ENCODE results near the gene TFF1. TPM values are rescaled to one million over a fixed set of nuclear protein-coding genes. Genes with fewer than 3 reads are reported as not detected.

Gene TFF1
- total RNA-seq, 1 experiment from 2014 or later = not detected

GRCh38 chr21:42353623-42354022 is 12.7 kb downstream of the TFF1 start:
- H3K4me1 Mint-ChIP-seq (ENCODE audit: insufficient read depth, unreplicated experiment) = no peaks in the 10 kb centered on the region
- no TSS peak for BruUV-seq (replicated peaks)
- TF ChIP-seq CTCF (IDR thresholded peaks at IDR 0.05; ENCODE audit: unreplicated experiment) = no peak
- no peak for DNase-seq (ENCODE audit: unreplicated experiment)
- H3K36me3 Mint-ChIP-seq (ENCODE audit: insufficient read depth, unreplicated experiment) = peaks cover 6% of the 10 kb centered on the region
- H3K27ac Mint-ChIP-seq (ENCODE audit: low read depth, unreplicated experiment) = no peak overlapping the region
- intact Hi-C loops (cut with micrococcal nuclease) = no loop called here
- H3K4me3 Mint-ChIP-seq (ENCODE audit: unreplicated experiment) = no peak overlapping the region
- CTCF ChIA-PET = interaction anchor here (0.6 kb wide), 1 partner anchor 26 kb away, joined by 3 read pairs; no protein-coding TSS in a partner anchor
- POLR2A ChIA-PET = no interaction called here
- peaks cover 14% of the 10 kb centered on the region for H3K9me3 Mint-ChIP-seq (ENCODE audit: unreplicated experiment)
- H3K27me3 Mint-ChIP-seq (ENCODE audit: insufficient read depth, unreplicated experiment) = peaks cover 29% of the 10 kb centered on the region

- TF ChIP-seq CTCF (IDR thresholded peaks at IDR 0.05; ENCODE audit: unreplicated experiment) = no peak
- peaks cover 14% of the 10 kb centered on the region for H3K9me3 Mint-ChIP-seq (ENCODE audit: unreplicated experiment)
- intact Hi-C loops (cut with micrococcal nuclease) = no loop called here
- ChIA-PET POLR2A (no interaction called here), CTCF (no interaction called here)
- peaks cover 6% of the 10 kb centered on the region for H3K36me3 Mint-ChIP-seq (ENCODE audit: insufficient read depth, unreplicated experiment)
- H3K4me3 Mint-ChIP-seq (ENCODE audit: unreplicated experiment) = no peak overlapping the region
- DNase-seq (ENCODE audit: unreplicated experiment) = no peak
- H3K27ac Mint-ChIP-seq (ENCODE audit: low read depth, unreplicated experiment) = no peak overlapping the region
- no TSS peak for BruUV-seq (replicated peaks)
- no peaks in the 10 kb centered on the region for H3K4me1 Mint-ChIP-seq (ENCODE audit: insufficient read depth, unreplicated experiment)
- H3K27me3 Mint-ChIP-seq (ENCODE audit: insufficient read depth, unreplicated experiment) = peaks cover 29% of the 10 kb centered on the region
These were observed 13.8 kb downstream of the TFF1 start for GRCh38 chr21:42352441-42353095.

GRCh38 chr21:42351626-42352440 is 14.5 kb downstream of the TFF1 start:
- peaks cover 14% of the 10 kb centered on the region for H3K9me3 Mint-ChIP-seq (ENCODE audit: unreplicated experiment)
- ChIA-PET CTCF (interaction anchor here (0.9 kb wide), 1 partner anchor 29 kb away, joined by 3 read pairs; no protein-coding TSS in a partner anchor), POLR2A (no interaction called here)
- peaks cover 29% of the 10 kb centered on the region for H3K27me3 Mint-ChIP-seq (ENCODE audit: insufficient read depth, unreplicated experiment)
- no peak overlapping the region for H3K27ac Mint-ChIP-seq (ENCODE audit: low read depth, unreplicated experiment)
- no TSS peak for BruUV-seq (replicated peaks)
- peaks cover 6% of the 10 kb centered on the region for H3K36me3 Mint-ChIP-seq (ENCODE audit: insufficient read depth, unreplicated experiment)
- intact Hi-C loops (cut with micrococcal nuclease) = no loop called here
- no peak overlapping the region for H3K4me3 Mint-ChIP-seq (ENCODE audit: unreplicated experiment)
- TF ChIP-seq CTCF (IDR thresholded peaks at IDR 0.05; ENCODE audit: unreplicated experiment) = no peak
- no peaks in the 10 kb centered on the region for H3K4me1 Mint-ChIP-seq (ENCODE audit: insufficient read depth, unreplicated experiment)
- no peak for DNase-seq (ENCODE audit: unreplicated experiment)

- no peak for DNase-seq (ENCODE audit: unreplicated experiment)
- Mint-ChIP-seq H3K27ac (ENCODE audit: low read depth, unreplicated experiment) (no peak within 1 kb of the TSS), H3K36me3 (ENCODE audit: insufficient read depth, unreplicated experiment) (peaks cover 6% of the 10 kb centered on the region), H3K4me1 (ENCODE audit: insufficient read depth, unreplicated experiment) (no peaks in the 10 kb centered on the region), H3K9me3 (ENCODE audit: unreplicated experiment) (peaks cover 14% of the 10 kb centered on the region), H3K4me3 (ENCODE audit: unreplicated experiment) (no peak within 1 kb of the TSS), H3K27me3 (ENCODE audit: insufficient read depth, unreplicated experiment) (peaks cover 29% of the 10 kb centered on the region)
- TF ChIP-seq CTCF (IDR thresholded peaks at IDR 0.05; ENCODE audit: unreplicated experiment) = no peak
- intact Hi-C loops (cut with micrococcal nuclease) = no loop called here
- no TSS peak for BruUV-seq (replicated peaks)
- ChIA-PET CTCF (interaction anchor here (0.9 kb wide), 1 partner anchor 30 kb away, joined by 3 read pairs; no protein-coding TSS in a partner anchor), POLR2A (interaction anchor here (0.6 kb wide), 1 partner anchor 28 kb away, joined by 3 read pairs; no protein-coding TSS in a partner anchor)
These were observed 15.4 kb downstream of the TFF1 start, which contains the start of gene TFF2 for GRCh38 chr21:42350927-42351426. TSS of gene TFF2 (minus strand) at chr21:42350994. CDS start at chr21:42350957, 37 bp downstream.
